Measurements from ENCODE around the gene DIS3L.

- TF ChIP-seq ELF4 (IDR thresholded peaks at IDR 0.05) (no peak), BHLHE40 (IDR thresholded peaks at IDR 0.05; ENCODE audit: borderline replicate concordance) (no peak), SP1 (IDR thresholded peaks at IDR 0.05) (no peak), ZNF384 (IDR thresholded peaks at IDR 0.05) (no peak)
These were observed 69.4 kb downstream of the DIS3L start for GRCh38 chr15:66362776-66363175.

All from HEK293T (cell line).